ENCODE data around the gene ASB18.

DNA sequence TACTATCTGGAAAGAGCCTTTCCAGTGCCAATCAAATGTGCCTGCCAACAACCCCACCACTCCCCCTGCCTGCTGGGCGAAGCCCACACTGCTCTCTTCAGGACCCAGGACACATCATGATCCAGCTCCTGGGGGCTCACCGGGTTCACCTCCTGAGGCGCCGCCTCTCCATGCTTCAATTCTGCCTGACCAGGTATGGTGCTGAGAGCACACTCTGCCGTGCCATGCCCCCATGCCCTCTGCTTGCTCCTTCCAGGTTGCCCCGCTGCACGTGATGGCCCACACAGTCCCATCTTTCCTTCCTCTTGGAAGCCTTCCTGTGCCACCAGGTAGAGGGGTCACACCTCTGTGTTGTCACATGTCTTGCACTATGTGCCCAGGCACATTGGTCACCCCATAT is 47.5 kb downstream of the ASB18 start:
- TF ChIP-seq TCF7L2 (IDR thresholded peaks at IDR 0.05; ENCODE audit: low read depth, low read length) (no peak), HNF1A (IDR thresholded peaks at IDR 0.05; ENCODE audit: low read depth) (no peak), HNF1A (CRISPR knock-in tag; IDR thresholded peaks at IDR 0.05; ENCODE audit: borderline replicate concordance) (no peak), USF2 (IDR thresholded peaks at IDR 0.05; ENCODE audit: low read depth, low read length) (no peak), USF2 (CRISPR knock-in tag; IDR thresholded peaks at IDR 0.05; ENCODE audit: borderline replicate concordance) (no peak), ZNF678 (CRISPR knock-in tag; IDR thresholded peaks at IDR 0.05) (no peak), EHMT2 (IDR thresholded peaks at IDR 0.05; ENCODE audit: borderline replicate concordance, low read depth, low read length) (no peak), FOXJ3 (CRISPR knock-in tag; IDR thresholded peaks at IDR 0.05; ENCODE audit: borderline replicate concordance) (no peak), NFYB (CRISPR knock-in tag; IDR thresholded peaks at IDR 0.05) (no peak), MAFF (IDR thresholded peaks at IDR 0.05; ENCODE audit: low read depth, low read length) (no peak), ZBTB20 (CRISPR knock-in tag; IDR thresholded peaks at IDR 0.05; ENCODE audit: borderline replicate concordance, low read depth) (no peak), MZF1 (CRISPR knock-in tag; IDR thresholded peaks at IDR 0.05; ENCODE audit: borderline replicate concordance) (no peak), ATF1 (CRISPR knock-in tag; IDR thresholded peaks at IDR 0.05) (no peak), SMAD1 (CRISPR knock-in tag; IDR thresholded peaks at IDR 0.05; ENCODE audit: borderline replicate concordance, low read depth) (no peak)
- TF ChIP-seq, protein P1, sequence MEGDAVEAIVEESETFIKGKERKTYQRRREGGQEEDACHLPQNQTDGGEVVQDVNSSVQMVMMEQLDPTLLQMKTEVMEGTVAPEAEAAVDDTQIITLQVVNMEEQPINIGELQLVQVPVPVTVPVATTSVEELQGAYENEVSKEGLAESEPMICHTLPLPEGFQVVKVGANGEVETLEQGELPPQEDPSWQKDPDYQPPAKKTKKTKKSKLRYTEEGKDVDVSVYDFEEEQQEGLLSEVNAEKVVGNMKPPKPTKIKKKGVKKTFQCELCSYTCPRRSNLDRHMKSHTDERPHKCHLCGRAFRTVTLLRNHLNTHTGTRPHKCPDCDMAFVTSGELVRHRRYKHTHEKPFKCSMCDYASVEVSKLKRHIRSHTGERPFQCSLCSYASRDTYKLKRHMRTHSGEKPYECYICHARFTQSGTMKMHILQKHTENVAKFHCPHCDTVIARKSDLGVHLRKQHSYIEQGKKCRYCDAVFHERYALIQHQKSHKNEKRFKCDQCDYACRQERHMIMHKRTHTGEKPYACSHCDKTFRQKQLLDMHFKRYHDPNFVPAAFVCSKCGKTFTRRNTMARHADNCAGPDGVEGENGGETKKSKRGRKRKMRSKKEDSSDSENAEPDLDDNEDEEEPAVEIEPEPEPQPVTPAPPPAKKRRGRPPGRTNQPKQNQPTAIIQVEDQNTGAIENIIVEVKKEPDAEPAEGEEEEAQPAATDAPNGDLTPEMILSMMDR (CRISPR knock-in tag; IDR thresholded peaks at IDR 0.05), result no peak
